Upper lobe of left lung (tissue), 6 donors: ENCODE data around the gene CCER1. TPM values are rescaled to one million over a fixed set of nuclear protein-coding genes. Genes with fewer than 3 reads are reported as not detected.

Source experiments
- ATAC-seq, 2 donors: fragments of 200-7000 bp; cut with Tn5 transposase; one replicate each; pipeline ENCODE4 v1.9.1; 2022; ENCODE audit warnings: mild to moderate bottlenecking in 2 of 2, moderate library complexity in 2 of 2; ENCODE audit not compliant: low FRiP score in 2 of 2
- DNase-seq, 2 donors: peaks; one replicate each; pipeline ENCODE4 v3.0.0-alpha.2; 2019 to 2020
- H3K27ac ChIP-seq, 4 donors: fragments of 200-600 bp; sonication (generic); one replicate each; pipeline ENCODE4 v1.5.1; 2016 to 2019
- H3K27me3 ChIP-seq, 4 donors: fragments of 200-600 bp; sonication (generic); one replicate each; pipeline ENCODE4 v1.5.1; 2017 to 2019
- H3K36me3 ChIP-seq, 4 donors: fragments of 200-600 bp; sonication (generic); one replicate each; pipeline ENCODE4 v1.5.1; 2016 to 2019
- H3K4me1 ChIP-seq, 4 donors: fragments of 200-600 bp; sonication (generic); one replicate each; pipeline ENCODE4 v1.5.1; 2018 to 2019
- H3K4me3 ChIP-seq, 4 donors: fragments of 200-600 bp; sonication (generic); one replicate each; pipeline ENCODE4 v1.5.1; 2017 to 2019; ENCODE audit warnings: mild to moderate bottlenecking in 2 of 4, moderate library complexity in 1 of 4
- H3K9me3 ChIP-seq, 4 donors: fragments of 200-600 bp; sonication (generic); one replicate each; pipeline ENCODE4 v1.5.1; 2018 to 2019
- EP300 ChIP-seq, 4 donors: sonication (generic); formaldehyde crosslinking; IDR thresholded peaks; one replicate each; pipeline ENCODE4 v1.5.1; 2017; ENCODE audit warnings: antibody characterized with exemption in 4 of 4, control low read depth in 2 of 4
- POLR2A ChIP-seq, 4 donors: fragments of 450-650 bp; IDR thresholded peaks; one replicate each; pipeline ENCODE4 v1.5.1; 2016 to 2017; ENCODE audit warnings: antibody characterized with exemption in 4 of 4, mild to moderate bottlenecking in 2 of 4
- POLR2AphosphoS5 ChIP-seq, 2 donors: sonication (generic); formaldehyde crosslinking; IDR thresholded peaks; one replicate each; pipeline ENCODE4 v1.5.1; 2017; ENCODE audit warnings: antibody characterized with exemption in 2 of 2
- WGBS, 2 donors: methylation state at CpG; one replicate each; pipeline ENCODE4 v1.1.5; 2017 to 2018; 5-methylcytosine and 5-hydroxymethylcytosine counted together
- total RNA-seq, 6 donors: library from RNA; depleted of rRNA in 4 of 6; stranded (reverse); fragments of >200 nt in 4 of 6; gene quantifications; one replicate each; pipeline versions ENCODE4 v1.1.0 to v1.2.1, GENCODE V29; 2016 to 2021
- TF ChIP-seq, protein P1 (sequence below), 6 experiments: fragments of 450-650 bp in 4 of 6; fragments of 200-600 bp in 2 of 6; sonication (generic) in 2 of 6; IDR thresholded peaks; one replicate each; pipeline ENCODE4 v1.5.1; 2016 to 2019; ENCODE audit warnings: antibody characterized with exemption in 6 of 6
- donor health status: DM: no; HTN: no; CAD: no; lungs with moderate emphysema.
- donor health status: DM: no; HTN: yes; CAD: no; lungs with severe emphysema.

The CCER1 gene
- total RNA-seq, 6 donors from 2014 or later, result not detected

DNA sequence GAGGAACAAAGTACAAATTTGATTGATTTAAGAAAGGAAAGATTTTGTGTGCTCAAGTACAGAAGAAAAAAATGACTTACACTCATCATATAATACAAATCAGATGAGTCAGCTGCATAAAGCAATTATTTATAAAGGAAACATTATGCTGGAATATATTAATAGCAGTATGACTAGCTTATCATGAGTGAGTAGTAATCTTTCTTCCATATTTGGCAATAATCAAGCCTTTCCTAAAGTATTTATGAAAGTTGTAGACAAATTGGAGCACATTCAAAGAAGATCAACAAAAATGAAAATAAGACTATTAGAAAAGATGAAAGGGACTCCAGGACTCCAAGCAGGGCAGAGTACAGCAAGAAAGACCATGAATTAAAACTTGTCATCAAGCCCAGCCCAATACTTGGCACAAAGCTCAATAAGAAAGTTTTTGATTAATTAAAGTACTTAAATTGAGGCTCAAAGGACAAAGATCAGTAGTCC lies 32.8 kb downstream of the CCER1 start:
- no peak overlapping the region for H3K4me3 ChIP-seq
- TF ChIP-seq POLR2AphosphoS5 (IDR thresholded peaks at IDR 0.05) (no peak), EP300 (IDR thresholded peaks at IDR 0.05) (no peak), POLR2A (IDR thresholded peaks at IDR 0.05) (no peak)
- TF ChIP-seq, protein P1, sequence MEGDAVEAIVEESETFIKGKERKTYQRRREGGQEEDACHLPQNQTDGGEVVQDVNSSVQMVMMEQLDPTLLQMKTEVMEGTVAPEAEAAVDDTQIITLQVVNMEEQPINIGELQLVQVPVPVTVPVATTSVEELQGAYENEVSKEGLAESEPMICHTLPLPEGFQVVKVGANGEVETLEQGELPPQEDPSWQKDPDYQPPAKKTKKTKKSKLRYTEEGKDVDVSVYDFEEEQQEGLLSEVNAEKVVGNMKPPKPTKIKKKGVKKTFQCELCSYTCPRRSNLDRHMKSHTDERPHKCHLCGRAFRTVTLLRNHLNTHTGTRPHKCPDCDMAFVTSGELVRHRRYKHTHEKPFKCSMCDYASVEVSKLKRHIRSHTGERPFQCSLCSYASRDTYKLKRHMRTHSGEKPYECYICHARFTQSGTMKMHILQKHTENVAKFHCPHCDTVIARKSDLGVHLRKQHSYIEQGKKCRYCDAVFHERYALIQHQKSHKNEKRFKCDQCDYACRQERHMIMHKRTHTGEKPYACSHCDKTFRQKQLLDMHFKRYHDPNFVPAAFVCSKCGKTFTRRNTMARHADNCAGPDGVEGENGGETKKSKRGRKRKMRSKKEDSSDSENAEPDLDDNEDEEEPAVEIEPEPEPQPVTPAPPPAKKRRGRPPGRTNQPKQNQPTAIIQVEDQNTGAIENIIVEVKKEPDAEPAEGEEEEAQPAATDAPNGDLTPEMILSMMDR (IDR thresholded peaks at IDR 0.05), result no peak
- DNase-seq (no peak), ATAC-seq (peak in 1 of 2 donors; percentile 38)
- no peaks in the 10 kb centered on the region for H3K4me1 ChIP-seq
- H3K27me3 ChIP-seq, result no peaks in the 10 kb centered on the region
- H3K36me3 ChIP-seq, result no peaks in the 10 kb centered on the region
- H3K9me3 ChIP-seq, result no peaks in the 10 kb centered on the region
- H3K27ac ChIP-seq, result no peak overlapping the region

DNA sequence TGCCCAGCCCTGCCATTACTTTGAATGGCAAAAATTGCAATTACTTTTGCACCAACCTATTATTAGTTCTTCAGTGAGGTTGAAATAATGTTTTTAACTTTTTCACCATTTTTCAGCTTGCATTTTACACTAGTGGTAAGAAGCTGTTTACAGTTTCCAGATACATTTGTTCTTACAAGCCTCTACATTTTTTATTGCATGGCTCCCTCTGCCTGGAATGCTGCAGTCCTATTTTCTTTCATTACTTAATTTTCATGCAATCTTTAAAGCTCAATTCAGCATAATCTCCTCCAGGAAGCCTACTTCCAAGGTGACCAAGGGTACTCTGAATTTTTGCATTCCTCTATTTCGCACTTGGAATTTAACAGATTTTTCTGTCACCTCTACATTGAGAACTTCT lies 33.4 kb downstream of the CCER1 start:
- H3K27me3 ChIP-seq, result no peaks in the 10 kb centered on the region
- 68 to 91% methylated on average over 1 of the region's 1 CpG for WGBS, 2 donors
- TF ChIP-seq, protein P1 (IDR thresholded peaks at IDR 0.05), result no peak
- TF ChIP-seq EP300 (IDR thresholded peaks at IDR 0.05) (no peak), POLR2A (IDR thresholded peaks at IDR 0.05) (no peak), POLR2AphosphoS5 (IDR thresholded peaks at IDR 0.05) (no peak)
- H3K9me3 ChIP-seq, result no peaks in the 10 kb centered on the region
- H3K36me3 ChIP-seq, result no peaks in the 10 kb centered on the region
- no peaks in the 10 kb centered on the region for H3K4me1 ChIP-seq
- DNase-seq (no peak), ATAC-seq (no peak)
- no peak overlapping the region for H3K4me3 ChIP-seq
- H3K27ac ChIP-seq, result no peak overlapping the region

DNA sequence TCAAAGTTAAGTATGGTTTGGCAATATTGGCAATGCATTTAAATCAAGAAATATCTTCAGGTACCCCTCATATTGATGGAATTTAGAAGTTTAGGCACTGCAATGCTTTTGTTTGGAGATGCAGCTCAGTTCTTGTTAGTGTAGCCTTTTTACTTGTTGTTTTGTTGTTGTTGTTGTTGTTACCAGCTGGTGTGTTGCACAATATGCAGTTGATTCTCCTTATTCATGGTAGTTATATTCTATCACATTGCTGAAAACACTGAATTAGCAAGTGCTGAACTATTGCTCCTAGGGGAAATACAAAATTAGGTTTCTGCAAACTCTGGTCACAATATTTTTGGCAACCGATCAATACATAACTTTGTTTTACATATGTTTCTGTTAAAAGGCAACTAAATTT lies 34.8 kb downstream of the CCER1 start:
- WGBS, 2 donors, result 98 to 100% methylated on average over 1 of the region's 1 CpG
- no peak for ATAC-seq
- Histone ChIP-seq H3K27ac (no peak overlapping the region), H3K4me3 (no peak overlapping the region), H3K4me1 (no peaks in the 10 kb centered on the region), H3K27me3 (no peaks in the 10 kb centered on the region), H3K9me3 (no peaks in the 10 kb centered on the region), H3K36me3 (no peaks in the 10 kb centered on the region)
- DNase-seq, result no peak
- TF ChIP-seq POLR2AphosphoS5 (IDR thresholded peaks at IDR 0.05) (no peak), POLR2A (IDR thresholded peaks at IDR 0.05) (no peak), EP300 (IDR thresholded peaks at IDR 0.05) (no peak)
- TF ChIP-seq, protein P1 (IDR thresholded peaks at IDR 0.05), result no peak

DNA sequence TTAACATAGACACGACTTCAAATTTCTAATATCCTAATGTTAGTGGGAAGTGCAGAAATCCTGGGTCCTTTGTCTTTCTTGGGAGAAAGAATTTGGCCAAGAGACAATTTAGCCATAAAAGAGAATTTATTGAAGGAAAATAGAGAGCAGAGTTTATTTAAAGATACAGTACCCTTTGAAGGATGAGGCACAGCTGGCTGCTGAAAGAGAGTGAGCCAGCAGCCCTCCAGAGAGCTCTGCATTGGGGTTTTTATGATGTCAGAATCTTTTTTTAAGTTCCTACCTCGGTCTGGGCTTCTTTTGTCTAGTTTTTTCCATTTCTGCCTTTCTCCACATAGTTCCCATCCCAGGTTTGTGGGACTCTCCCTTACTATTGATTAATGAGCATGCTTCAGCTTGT lies 37.5 kb downstream of the CCER1 start:
- Histone ChIP-seq H3K27ac (no peak overlapping the region), H3K4me1 (no peaks in the 10 kb centered on the region), H3K27me3 (no peaks in the 10 kb centered on the region), H3K4me3 (no peak overlapping the region), H3K9me3 (no peaks in the 10 kb centered on the region), H3K36me3 (no peaks in the 10 kb centered on the region)
- ATAC-seq, result no peak
- TF ChIP-seq, protein P1 (IDR thresholded peaks at IDR 0.05), result no peak
- no peak for TF ChIP-seq EP300 (IDR thresholded peaks at IDR 0.05)
- no peak for TF ChIP-seq POLR2A (IDR thresholded peaks at IDR 0.05)
- TF ChIP-seq POLR2AphosphoS5 (IDR thresholded peaks at IDR 0.05), result no peak
- no peak for DNase-seq
- 59 to 70% methylated on average over 2 of the region's 2 CpGs for WGBS, 2 donors

DNA sequence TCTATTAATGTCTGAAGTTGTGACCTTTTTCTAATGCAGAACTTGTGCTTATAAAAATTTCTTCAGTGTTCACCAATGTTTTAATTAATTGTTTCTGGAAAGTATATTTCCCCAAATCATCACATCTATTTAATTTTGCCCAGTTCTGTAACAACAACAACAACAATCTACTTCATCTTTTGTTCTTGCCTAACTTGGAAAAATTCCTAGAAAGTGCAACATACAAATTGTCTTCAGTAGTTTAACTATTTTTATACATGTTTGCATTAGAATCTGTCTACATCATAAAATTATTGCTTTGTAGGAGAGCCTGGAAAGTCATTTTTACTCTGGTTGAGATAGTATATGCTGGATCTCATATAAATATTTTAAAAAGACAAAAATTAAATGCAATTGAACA lies 38.5 kb downstream of the CCER1 start:
- no peak for TF ChIP-seq EP300 (IDR thresholded peaks at IDR 0.05)
- TF ChIP-seq, protein P1 (IDR thresholded peaks at IDR 0.05), result no peak
- TF ChIP-seq POLR2AphosphoS5 (IDR thresholded peaks at IDR 0.05), result no peak
- no peak for TF ChIP-seq POLR2A (IDR thresholded peaks at IDR 0.05)
- Histone ChIP-seq H3K27me3 (no peaks in the 10 kb centered on the region), H3K36me3 (no peaks in the 10 kb centered on the region), H3K4me1 (no peaks in the 10 kb centered on the region), H3K9me3 (no peaks in the 10 kb centered on the region), H3K4me3 (no peak overlapping the region), H3K27ac (no peak overlapping the region)
- ATAC-seq, result no peak
- DNase-seq, result no peak
